HCT116 (cell line): Measurements from ENCODE around the gene GMPR2. TPM values are rescaled to one million over a fixed set of nuclear protein-coding genes. Genes with fewer than 3 reads are reported as not detected.

Source experiments
- ATAC-seq: fragments of 200-7000 bp; cut with Tn5 transposase; 2 replicates; pipeline ENCODE4 v1.9.1; 2020; ENCODE audit warnings: mild to moderate bottlenecking, moderate library complexity
- BruUV-seq: library from RNA; stranded (reverse); fragments of 400-500 nt; replicated peaks from 2 replicates; lab custom pipeline; 2021; lab: Mats Ljungman, UMichigan
- CTCF ChIA-PET: fragments of 300-600 bp; sonication (Branson Sonifier 250); formaldehyde crosslinking; loops from one replicate; lab custom pipeline; 2021; ENCODE audit warnings: antibody characterized with exemption; lab: Charles Lee
- POLR2A ChIA-PET: fragments of 300-600, 350-600 bp; sonication (Branson Sonifier 250); formaldehyde crosslinking; loops from one replicate; lab custom pipeline; 2021; ENCODE audit warnings: antibody characterized with exemption; lab: Charles Lee
- RAD21 ChIA-PET, 2 experiments: fragments of 300-600 bp; sonication (Branson Sonifier 250); formaldehyde crosslinking; loops; one replicate each; lab custom pipeline; 2023; ENCODE audit warnings: low total read pairs in 2 of 2; ENCODE audit not compliant: uncharacterized antibody in 2 of 2, unreplicated experiment in 2 of 2, low non-redundant PET in 1 of 2; lab: Charles Lee
- DNase-seq: peaks from one replicate; pipeline ENCODE4 v3.0.0-alpha.2; 2010; ENCODE audit warnings: low read depth, low spot score
- H2AFZ ChIP-seq: fragments of 200-600 bp; shearing (Covaris generic), sonication (generic); 2 replicates; pipeline ENCODE4 v1.6.1; 2017; ENCODE audit warnings: low read depth, mixed run types, mixed read lengths, antibody characterized with exemption, low read length; ENCODE audit not compliant: poor library complexity, severe bottlenecking
- H3K27ac ChIP-seq: 2 replicates; pipeline ENCODE4 v1.5.1; 2012; ENCODE audit warnings: low read depth, low read length
- H3K27me3 ChIP-seq: fragments of 200-600 bp; sonication (generic); 2 replicates; pipeline ENCODE4 v1.6.1; 2016; ENCODE audit warnings: mixed run types, low read length, mixed read lengths; ENCODE audit not compliant: insufficient read depth
- H3K36me3 ChIP-seq, 2 experiments: fragments of 200-500 bp in 1 of 2; fragments of 200-600 bp in 1 of 2; sonication (Bioruptor generic) in 1 of 2; sonication (generic) in 1 of 2; 2 replicates each; pipeline versions ENCODE4 v1.5.1 to v1.6.1; 2014 to 2016; ENCODE audit warnings: low read length in 2 of 2, inconsistent platforms in 1 of 2, mixed read lengths in 1 of 2, mixed run types in 1 of 2; ENCODE audit not compliant: insufficient read depth in 2 of 2, control insufficient read depth in 1 of 2
- H3K4me1 ChIP-seq, 2 experiments: fragments of 200-600 bp in 1 of 2; sonication (generic) in 1 of 2; 2 replicates each; pipeline versions ENCODE4 v1.5.1 to v1.6.1; 2012 to 2017; ENCODE audit warnings: low read length in 2 of 2, inconsistent platforms in 1 of 2, mild to moderate bottlenecking in 1 of 2, mixed read lengths in 1 of 2, mixed run types in 1 of 2, moderate library complexity in 1 of 2; ENCODE audit not compliant: insufficient read depth in 2 of 2, control insufficient read depth in 1 of 2
- H3K4me2 ChIP-seq: fragments of 200-600 bp; sonication (generic); 2 replicates; pipeline ENCODE4 v1.6.1; 2017; ENCODE audit warnings: mixed run types, low read length, mixed read lengths
- H3K4me3 ChIP-seq, 2 experiments: fragments of 200-600 bp in 1 of 2; sonication (generic) in 1 of 2; replicated peaks in 1 of 2; 2 replicates each; pipeline ENCODE4 v1.5.1; 2011 to 2016; ENCODE audit warnings: low read length in 2 of 2, control low read depth in 1 of 2, low read depth in 1 of 2, mild to moderate bottlenecking in 1 of 2, mixed read lengths in 1 of 2, mixed run types in 1 of 2
- H3K79me2 ChIP-seq: fragments of 200-600 bp; sonication (generic); 2 replicates; pipeline ENCODE4 v1.6.1; 2017; ENCODE audit warnings: mild to moderate bottlenecking, mixed run types, low read length, moderate library complexity, mixed read lengths; ENCODE audit not compliant: insufficient read depth
- H3K9ac ChIP-seq: fragments of 200-600 bp; sonication (generic); 2 replicates; pipeline ENCODE4 v1.6.1; 2016; ENCODE audit warnings: low read length, mixed read lengths
- H3K9me2 ChIP-seq: fragments of 200-600 bp; sonication (generic), shearing (Covaris generic); 2 replicates; pipeline ENCODE4 v1.6.1; 2017; ENCODE audit warnings: mixed run types, mild to moderate bottlenecking, moderate library complexity; ENCODE audit not compliant: insufficient read depth
- H3K9me3 ChIP-seq, 2 experiments: fragments of 200-500 bp in 1 of 2; fragments of 200-600 bp in 1 of 2; sonication (Bioruptor generic) in 1 of 2; sonication (generic) in 1 of 2; 2 replicates each; pipeline ENCODE4 v1.6.1; 2014 to 2017; ENCODE audit warnings: low read length in 2 of 2, mixed read lengths in 2 of 2, inconsistent platforms in 1 of 2, low read depth in 1 of 2, mild to moderate bottlenecking in 1 of 2, mixed run types in 1 of 2, moderate library complexity in 1 of 2; ENCODE audit not compliant: control insufficient read depth in 1 of 2, insufficient read depth in 1 of 2
- H4K20me1 ChIP-seq: fragments of 200-600 bp; sonication (generic), shearing (Covaris generic); 2 replicates; pipeline ENCODE4 v1.6.1; 2017; ENCODE audit warnings: mixed run types, mild to moderate bottlenecking, moderate library complexity; ENCODE audit not compliant: insufficient read depth
- CBX3 ChIP-seq: IDR thresholded peaks from 2 replicates; pipeline ENCODE4 v1.6.1; 2012; ENCODE audit warnings: low read depth
- CEBPB ChIP-seq: IDR thresholded peaks from 2 replicates; pipeline ENCODE4 v1.6.1; 2012; ENCODE audit warnings: low read depth
- EGR1 ChIP-seq: IDR thresholded peaks from 2 replicates; pipeline ENCODE4 v1.6.1; 2012; ENCODE audit warnings: low read depth
- ELF1 ChIP-seq: IDR thresholded peaks from 2 replicates; pipeline ENCODE4 v1.6.1; 2012; ENCODE audit warnings: low read depth, borderline replicate concordance
- EZH2 ChIP-seq: fragments of 200-600 bp; sonication (generic); IDR thresholded peaks from 2 replicates; pipeline ENCODE4 v1.6.1; 2017; ENCODE audit warnings: antibody characterized with exemption, mixed run types
- FOSL1 ChIP-seq: IDR thresholded peaks from 2 replicates; pipeline ENCODE4 v1.6.1; 2012; ENCODE audit warnings: low read depth
- JUND ChIP-seq: IDR thresholded peaks from 2 replicates; pipeline ENCODE4 v1.6.1; 2012
- POLR2AphosphoS5 ChIP-seq: IDR thresholded peaks from 2 replicates; pipeline ENCODE4 v1.6.1; 2011; ENCODE audit warnings: mild to moderate bottlenecking, low read depth, low read length, moderate library complexity
- RAD21 ChIP-seq: IDR thresholded peaks from 2 replicates; pipeline ENCODE4 v1.6.1; 2012; ENCODE audit warnings: low read depth, mild to moderate bottlenecking
- SIN3A ChIP-seq: IDR thresholded peaks from 2 replicates; pipeline ENCODE4 v1.6.1; 2012; ENCODE audit warnings: low read depth
- SP1 ChIP-seq: IDR thresholded peaks from 2 replicates; pipeline ENCODE4 v1.6.1; 2012; ENCODE audit warnings: low read depth
- SRF ChIP-seq: IDR thresholded peaks from 2 replicates; pipeline ENCODE4 v1.6.1; 2012; ENCODE audit warnings: low read depth
- ZFX ChIP-seq: fragments of 450-650 bp; IDR thresholded peaks from 2 replicates; pipeline ENCODE4 v1.6.1; 2017
- intact Hi-C: fragments of 100-400 bp; cut with micrococcal nuclease; formaldehyde crosslinking; loops from 2 replicates; pipeline ENCODE4 v1.10.0; 2022
- total RNA-seq: library from RNA; stranded (reverse); gene quantifications from one replicate; pipeline ENCODE4 v1.2.1, GENCODE V29; 2021; ENCODE audit not compliant: unreplicated experiment
- TF ChIP-seq, protein P1 (sequence below), 3 experiments: fragments of 200-600 bp in 1 of 3; sonication (generic) in 1 of 3; IDR thresholded peaks in 2 of 3; conservative IDR thresholded peaks in 1 of 3; 2 replicates each; pipeline ENCODE4 v1.5.1; 2012 to 2017; ENCODE audit warnings: low read depth in 2 of 3, low read length in 2 of 3, antibody characterized with exemption in 1 of 3, borderline replicate concordance in 1 of 3, control low read depth in 1 of 3, mild to moderate bottlenecking in 1 of 3, mixed read lengths in 1 of 3, mixed run types in 1 of 3, moderate library complexity in 1 of 3; ENCODE audit not compliant: insufficient read depth in 1 of 3
- TF ChIP-seq, protein P2 (sequence below): IDR thresholded peaks from 2 replicates; pipeline ENCODE4 v1.6.1; 2011; ENCODE audit warnings: mild to moderate bottlenecking, low read length, moderate library complexity; ENCODE audit not compliant: insufficient replicate concordance; ENCODE audit errors: extremely low read depth
- TF ChIP-seq, protein P3 (sequence below): IDR thresholded peaks from 2 replicates; pipeline ENCODE4 v1.6.1; 2012
- TF ChIP-seq, protein P4 (sequence below): IDR thresholded peaks from 2 replicates; pipeline ENCODE4 v1.6.1; 2012
- TF ChIP-seq, protein P5 (sequence below): IDR thresholded peaks from 2 replicates; pipeline ENCODE4 v1.6.1; 2012; ENCODE audit warnings: low read depth

Gene GMPR2
- total RNA-seq, 1 experiment from 2014 or later: 66.9 TPM

DNA sequence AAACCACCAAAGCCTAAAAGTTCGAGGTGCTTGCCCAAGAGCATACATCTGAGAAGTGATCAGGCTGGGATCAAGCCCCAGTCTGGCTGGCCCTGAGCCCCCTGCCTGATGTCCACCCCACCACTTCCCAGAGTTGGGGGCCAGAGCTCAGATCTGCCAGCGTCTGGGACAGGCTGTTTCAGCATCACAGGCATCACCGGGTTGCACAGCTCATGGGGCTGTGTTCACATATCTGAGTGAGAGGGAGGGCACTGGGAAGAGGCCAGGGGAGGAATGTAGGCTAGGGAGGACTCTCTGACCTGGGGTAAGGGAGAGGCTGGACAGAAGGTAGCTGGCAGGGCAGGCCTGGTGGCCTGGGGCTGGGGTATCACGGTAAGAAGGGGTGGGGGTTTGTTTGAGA lies 24.2 kb downstream of the GMPR2 start:
- no peak overlapping the region for H3K4me2 ChIP-seq
- no peaks in the 10 kb centered on the region for H3K9me2 ChIP-seq
- no peaks in the 10 kb centered on the region for H3K79me2 ChIP-seq
- ChIA-PET POLR2A (no interaction called here), CTCF (no interaction called here), RAD21 (no interaction called here)
- H3K4me1 ChIP-seq: peaks cover 10 to 15% of the 10 kb centered on the region in 2 experiments
- no peak overlapping the region for H2AFZ ChIP-seq
- no peaks in the 10 kb centered on the region for H3K27me3 ChIP-seq
- TF ChIP-seq EZH2 (no peak), SP1 (no peak), SRF (no peak), CEBPB (no peak), ZFX (no peak), RAD21 (no peak), POLR2AphosphoS5 (no peak), CBX3 (no peak), FOSL1 (no peak), ELF1 (no peak), EGR1 (no peak), JUND (no peak), SIN3A (no peak)
- TF ChIP-seq, protein P1, sequence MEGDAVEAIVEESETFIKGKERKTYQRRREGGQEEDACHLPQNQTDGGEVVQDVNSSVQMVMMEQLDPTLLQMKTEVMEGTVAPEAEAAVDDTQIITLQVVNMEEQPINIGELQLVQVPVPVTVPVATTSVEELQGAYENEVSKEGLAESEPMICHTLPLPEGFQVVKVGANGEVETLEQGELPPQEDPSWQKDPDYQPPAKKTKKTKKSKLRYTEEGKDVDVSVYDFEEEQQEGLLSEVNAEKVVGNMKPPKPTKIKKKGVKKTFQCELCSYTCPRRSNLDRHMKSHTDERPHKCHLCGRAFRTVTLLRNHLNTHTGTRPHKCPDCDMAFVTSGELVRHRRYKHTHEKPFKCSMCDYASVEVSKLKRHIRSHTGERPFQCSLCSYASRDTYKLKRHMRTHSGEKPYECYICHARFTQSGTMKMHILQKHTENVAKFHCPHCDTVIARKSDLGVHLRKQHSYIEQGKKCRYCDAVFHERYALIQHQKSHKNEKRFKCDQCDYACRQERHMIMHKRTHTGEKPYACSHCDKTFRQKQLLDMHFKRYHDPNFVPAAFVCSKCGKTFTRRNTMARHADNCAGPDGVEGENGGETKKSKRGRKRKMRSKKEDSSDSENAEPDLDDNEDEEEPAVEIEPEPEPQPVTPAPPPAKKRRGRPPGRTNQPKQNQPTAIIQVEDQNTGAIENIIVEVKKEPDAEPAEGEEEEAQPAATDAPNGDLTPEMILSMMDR (IDR thresholded peaks at IDR 0.05 in 2 of 3, conservative IDR thresholded peaks at IDR 0.05 in 1 of 3; ENCODE audit: borderline replicate concordance in 1 of 3, insufficient read depth in 1 of 3, low read depth in 2 of 3, low read length in 2 of 3): no peak
- TF ChIP-seq, protein P2, sequence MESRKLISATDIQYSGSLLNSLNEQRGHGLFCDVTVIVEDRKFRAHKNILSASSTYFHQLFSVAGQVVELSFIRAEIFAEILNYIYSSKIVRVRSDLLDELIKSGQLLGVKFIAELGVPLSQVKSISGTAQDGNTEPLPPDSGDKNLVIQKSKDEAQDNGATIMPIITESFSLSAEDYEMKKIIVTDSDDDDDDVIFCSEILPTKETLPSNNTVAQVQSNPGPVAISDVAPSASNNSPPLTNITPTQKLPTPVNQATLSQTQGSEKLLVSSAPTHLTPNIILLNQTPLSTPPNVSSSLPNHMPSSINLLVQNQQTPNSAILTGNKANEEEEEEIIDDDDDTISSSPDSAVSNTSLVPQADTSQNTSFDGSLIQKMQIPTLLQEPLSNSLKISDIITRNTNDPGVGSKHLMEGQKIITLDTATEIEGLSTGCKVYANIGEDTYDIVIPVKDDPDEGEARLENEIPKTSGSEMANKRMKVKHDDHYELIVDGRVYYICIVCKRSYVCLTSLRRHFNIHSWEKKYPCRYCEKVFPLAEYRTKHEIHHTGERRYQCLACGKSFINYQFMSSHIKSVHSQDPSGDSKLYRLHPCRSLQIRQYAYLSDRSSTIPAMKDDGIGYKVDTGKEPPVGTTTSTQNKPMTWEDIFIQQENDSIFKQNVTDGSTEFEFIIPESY: no peak
- TF ChIP-seq, protein P3, sequence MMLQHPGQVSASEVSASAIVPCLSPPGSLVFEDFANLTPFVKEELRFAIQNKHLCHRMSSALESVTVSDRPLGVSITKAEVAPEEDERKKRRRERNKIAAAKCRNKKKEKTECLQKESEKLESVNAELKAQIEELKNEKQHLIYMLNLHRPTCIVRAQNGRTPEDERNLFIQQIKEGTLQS: no peak
- TF ChIP-seq, protein P4, sequence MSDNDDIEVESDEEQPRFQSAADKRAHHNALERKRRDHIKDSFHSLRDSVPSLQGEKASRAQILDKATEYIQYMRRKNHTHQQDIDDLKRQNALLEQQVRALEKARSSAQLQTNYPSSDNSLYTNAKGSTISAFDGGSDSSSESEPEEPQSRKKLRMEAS: no peak
- TF ChIP-seq, protein P5, sequence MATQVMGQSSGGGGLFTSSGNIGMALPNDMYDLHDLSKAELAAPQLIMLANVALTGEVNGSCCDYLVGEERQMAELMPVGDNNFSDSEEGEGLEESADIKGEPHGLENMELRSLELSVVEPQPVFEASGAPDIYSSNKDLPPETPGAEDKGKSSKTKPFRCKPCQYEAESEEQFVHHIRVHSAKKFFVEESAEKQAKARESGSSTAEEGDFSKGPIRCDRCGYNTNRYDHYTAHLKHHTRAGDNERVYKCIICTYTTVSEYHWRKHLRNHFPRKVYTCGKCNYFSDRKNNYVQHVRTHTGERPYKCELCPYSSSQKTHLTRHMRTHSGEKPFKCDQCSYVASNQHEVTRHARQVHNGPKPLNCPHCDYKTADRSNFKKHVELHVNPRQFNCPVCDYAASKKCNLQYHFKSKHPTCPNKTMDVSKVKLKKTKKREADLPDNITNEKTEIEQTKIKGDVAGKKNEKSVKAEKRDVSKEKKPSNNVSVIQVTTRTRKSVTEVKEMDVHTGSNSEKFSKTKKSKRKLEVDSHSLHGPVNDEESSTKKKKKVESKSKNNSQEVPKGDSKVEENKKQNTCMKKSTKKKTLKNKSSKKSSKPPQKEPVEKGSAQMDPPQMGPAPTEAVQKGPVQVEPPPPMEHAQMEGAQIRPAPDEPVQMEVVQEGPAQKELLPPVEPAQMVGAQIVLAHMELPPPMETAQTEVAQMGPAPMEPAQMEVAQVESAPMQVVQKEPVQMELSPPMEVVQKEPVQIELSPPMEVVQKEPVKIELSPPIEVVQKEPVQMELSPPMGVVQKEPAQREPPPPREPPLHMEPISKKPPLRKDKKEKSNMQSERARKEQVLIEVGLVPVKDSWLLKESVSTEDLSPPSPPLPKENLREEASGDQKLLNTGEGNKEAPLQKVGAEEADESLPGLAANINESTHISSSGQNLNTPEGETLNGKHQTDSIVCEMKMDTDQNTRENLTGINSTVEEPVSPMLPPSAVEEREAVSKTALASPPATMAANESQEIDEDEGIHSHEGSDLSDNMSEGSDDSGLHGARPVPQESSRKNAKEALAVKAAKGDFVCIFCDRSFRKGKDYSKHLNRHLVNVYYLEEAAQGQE: no peak
- no peak overlapping the region for H3K27ac ChIP-seq
- ATAC-seq (no peak), DNase-seq (no peak)
- no peak overlapping the region for H3K4me3 ChIP-seq
- H3K9me3 ChIP-seq: no peaks in the 10 kb centered on the region
- H4K20me1 ChIP-seq: no peaks in the 10 kb centered on the region
- H3K9ac ChIP-seq: no peak overlapping the region
- no TSS peak for BruUV-seq
- intact Hi-C loops: no loop called here
- no peaks in the 10 kb centered on the region; a peak in 1 of 4 replicates for H3K36me3 ChIP-seq
